IMR-90 (cell line): ENCODE results near the gene SETD6. TPM values are rescaled to one million over a fixed set of nuclear protein-coding genes. Genes with fewer than 3 reads are reported as not detected.

ENCODE experiments used
- ATAC-seq: fragments of 200-7000 bp; cut with Tn5 transposase; 2 replicates; pipeline ENCODE4 v1.9.1; 2020; ENCODE audit warnings: low read depth, mild to moderate bottlenecking, moderate library complexity
- BruUV-seq: library from RNA; stranded (reverse); fragments of 400-500 nt; replicated peaks from 2 replicates; lab custom pipeline; 2021; lab: Mats Ljungman, UMichigan
- CTCF ChIA-PET: fragments of 300-600 bp; formaldehyde crosslinking; extraction: SDS; loops from one replicate; lab custom pipeline; 2021; ENCODE audit warnings: antibody characterized with exemption; lab: Yijun Ruan, JAX
- POLR2A ChIA-PET: fragments of 300-600 bp; sonication (Branson Sonifier 250); formaldehyde crosslinking; loops from one replicate; lab custom pipeline; 2022; ENCODE audit warnings: antibody characterized with exemption; ENCODE audit not compliant: unreplicated experiment; lab: Charles Lee
- DNase-seq: peaks from one replicate; pipeline ENCODE4 v3.0.0; 2013
- H2AFZ ChIP-seq: replicated peaks from 2 replicates; pipeline ENCODE3; 2013; ENCODE audit warnings: low read length, mild to moderate bottlenecking; ENCODE audit not compliant: poor library complexity
- H2AK5ac ChIP-seq: 2 replicates; pipeline ENCODE4 v1.6.1; 2013; ENCODE audit warnings: low read depth, low read length, inconsistent platforms
- H2AK9ac ChIP-seq: replicated peaks from 2 replicates; pipeline ENCODE3; 2013; ENCODE audit warnings: mild to moderate bottlenecking, low read depth, low read length, moderate library complexity; ENCODE audit not compliant: poor library complexity
- H2BK120ac ChIP-seq: 2 replicates; pipeline ENCODE4 v1.6.1; 2013; ENCODE audit warnings: low read depth, low read length, inconsistent platforms
- H2BK15ac ChIP-seq: 3 replicates; pipeline ENCODE4 v1.6.1; 2013; ENCODE audit warnings: low read depth, low read length, inconsistent platforms
- H2BK20ac ChIP-seq: 2 replicates; pipeline ENCODE4 v1.6.1; 2013; ENCODE audit warnings: low read depth, mild to moderate bottlenecking, inconsistent platforms, low read length, moderate library complexity
- H2BK5ac ChIP-seq: 2 replicates; pipeline ENCODE4 v1.6.1; 2013; ENCODE audit warnings: mild to moderate bottlenecking, low read depth, low read length, inconsistent platforms; ENCODE audit not compliant: poor library complexity, severe bottlenecking
- H3K14ac ChIP-seq: replicated peaks from 2 replicates; pipeline ENCODE4 v1.6.1; 2013; ENCODE audit warnings: low read depth, low read length, inconsistent platforms
- H3K18ac ChIP-seq: 2 replicates; pipeline ENCODE4 v1.6.1; 2013; ENCODE audit warnings: low read depth, low read length, control low read depth
- H3K23ac ChIP-seq: 2 replicates; pipeline ENCODE4 v1.6.1; 2013; ENCODE audit warnings: low read depth, low read length, inconsistent platforms
- H3K27ac ChIP-seq: 2 replicates; pipeline ENCODE4 v1.5.1; 2013; ENCODE audit warnings: mild to moderate bottlenecking, control low read depth, low read length; ENCODE audit not compliant: insufficient read depth
- H3K27me3 ChIP-seq: 2 replicates; pipeline ENCODE4 v1.6.1; 2013; ENCODE audit warnings: low read length; ENCODE audit not compliant: control insufficient read depth, insufficient read depth
- H3K36me3 ChIP-seq: 2 replicates; pipeline ENCODE4 v1.6.1; 2013; ENCODE audit warnings: low read length, mixed read lengths; ENCODE audit not compliant: control insufficient read depth, insufficient read depth
- H3K4ac ChIP-seq: 2 replicates; pipeline ENCODE4 v1.6.1; 2013; ENCODE audit warnings: low read depth, low read length, inconsistent platforms
- H3K4me1 ChIP-seq: 2 replicates; pipeline ENCODE4 v1.6.1; 2013; ENCODE audit warnings: low read length, mixed read lengths; ENCODE audit not compliant: control insufficient read depth, insufficient read depth
- H3K4me2 ChIP-seq: 2 replicates; pipeline ENCODE4 v1.6.1; 2013; ENCODE audit warnings: low read depth, mild to moderate bottlenecking, control low read depth, low read length, moderate library complexity
- H3K4me3 ChIP-seq: 2 replicates; pipeline ENCODE4 v1.5.1; 2013; ENCODE audit warnings: low read depth, mild to moderate bottlenecking, control low read depth, low read length, moderate library complexity; ENCODE audit not compliant: insufficient read depth
- H3K56ac ChIP-seq: 2 replicates; pipeline ENCODE4 v1.6.1; 2013; ENCODE audit warnings: low read length, inconsistent platforms; ENCODE audit not compliant: insufficient read depth; ENCODE audit errors: extremely low read depth
- H3K79me1 ChIP-seq, 2 experiments: 2 replicates each; pipeline ENCODE4 v1.6.1; 2013; ENCODE audit warnings: low read length in 2 of 2, inconsistent platforms in 1 of 2, low read depth in 1 of 2
- H3K9ac ChIP-seq: 2 replicates; pipeline ENCODE4 v1.6.1; 2013; ENCODE audit warnings: low read depth, low read length, control low read depth
- H3K9me1 ChIP-seq: 2 replicates; pipeline ENCODE4 v1.6.1; 2013; ENCODE audit warnings: low read length, inconsistent platforms; ENCODE audit not compliant: insufficient read depth
- H3K9me3 ChIP-seq: 2 replicates; pipeline ENCODE4 v1.6.1; 2013; ENCODE audit warnings: low read length; ENCODE audit not compliant: control insufficient read depth, insufficient read depth
- H4K20me1 ChIP-seq: 2 replicates; pipeline ENCODE4 v1.6.1; 2013; ENCODE audit warnings: low read length, inconsistent platforms; ENCODE audit not compliant: insufficient read depth
- H4K5ac ChIP-seq: 2 replicates; pipeline ENCODE4 v1.6.1; 2013; ENCODE audit warnings: mild to moderate bottlenecking, low read depth, low read length, control low read depth
- H4K8ac ChIP-seq, 2 experiments: 2 replicates each; pipeline ENCODE4 v1.6.1; 2013; ENCODE audit warnings: low read depth in 2 of 2, low read length in 2 of 2, control low read depth in 1 of 2, inconsistent platforms in 1 of 2
- H4K91ac ChIP-seq: 2 replicates; pipeline ENCODE4 v1.6.1; 2013; ENCODE audit warnings: low read depth, low read length, inconsistent platforms; ENCODE audit not compliant: insufficient read depth
- CEBPB ChIP-seq: IDR thresholded peaks from 2 replicates; pipeline ENCODE4 v1.6.1; 2012; ENCODE audit warnings: low read depth, low read length, improper control_type of control experiment
- CHD1 ChIP-seq: IDR thresholded peaks from 2 replicates; pipeline ENCODE4 v1.6.1; 2012; ENCODE audit warnings: low read depth, low read length, improper control_type of control experiment
- CTCF ChIP-seq: conservative IDR thresholded peaks from 2 replicates; pipeline ENCODE4 v1.5.1; 2012; ENCODE audit warnings: mild to moderate bottlenecking, low read depth, low read length, improper control_type of control experiment
- MAFK ChIP-seq: IDR thresholded peaks from 2 replicates; pipeline ENCODE4 v1.6.1; 2012; ENCODE audit warnings: low read depth, low read length, improper control_type of control experiment
- MAZ ChIP-seq: IDR thresholded peaks from 2 replicates; pipeline ENCODE4 v1.6.1; 2012; ENCODE audit warnings: low read depth, mild to moderate bottlenecking, low read length, improper control_type of control experiment, moderate library complexity, borderline replicate concordance
- MXI1 ChIP-seq: IDR thresholded peaks from 2 replicates; pipeline ENCODE4 v1.6.1; 2012; ENCODE audit warnings: low read depth, mild to moderate bottlenecking, low read length, moderate library complexity, borderline replicate concordance
- SMC3 ChIP-seq: fragments of 150-350 bp; IDR thresholded peaks from 2 replicates; pipeline ENCODE4 v1.6.1; 2016; ENCODE audit warnings: low read depth, mild to moderate bottlenecking, antibody characterized with exemption, low read length, moderate library complexity
- WGBS, 2 experiments: methylation state at CpG; one replicate each; pipeline versions ENCODE4 v1.1.5 to v1.1.7; 2013; ENCODE audit warnings: missing lambda C conversion rate in 2 of 2; ENCODE audit not compliant: insufficient read length in 1 of 2; ENCODE audit errors: extremely low coverage in 2 of 2; 5-methylcytosine and 5-hydroxymethylcytosine counted together
- dilution Hi-C: fragments of 300-500 bp; cut with HindIII; formaldehyde crosslinking; loops from one replicate; pipeline ENCODE4 v1.14.3; 2018; ENCODE audit warnings: low sequenced_read_pairs; ENCODE audit not compliant: unreplicated experiment
- in situ Hi-C: fragments of 300-500 bp; cut with MboI; formaldehyde crosslinking; loops from 3 replicates; pipeline ENCODE4 v1.14.3; 2019; ENCODE audit warnings: low sequenced_read_pairs, inconsistent platforms, mixed read lengths
- intact Hi-C: fragments of 100-400 bp; cut with micrococcal nuclease; formaldehyde crosslinking; loops from 2 replicates; pipeline ENCODE4 v1.10.0; 2022
- polyA plus RNA-seq, 3 experiments: library from polyadenylated mRNA; depleted of rRNA; stranded (reverse); fragments of >200 nt; gene quantifications; 2 replicates each; pipeline ENCODE4 v1.2.3, GENCODE V29; 2012; ENCODE audit warnings: low replicate concordance in 1 of 3
- total RNA-seq: library from RNA; depleted of rRNA; stranded (reverse); fragments of >200 nt; gene quantifications from 2 replicates; pipeline ENCODE4 v1.2.3, GENCODE V29; 2012

Gene SETD6
- total and polyA plus RNA-seq, 2 of the 4 experiments (the other 2 are of a cell fraction) = 3.2 to 6.4 TPM

- TF ChIP-seq CEBPB (no peak), MXI1 (no peak), MAZ (no peak), MAFK (no peak), CHD1 (no peak), CTCF (no peak), SMC3 (no peak)
- Histone ChIP-seq H3K9me1 (no peaks in the 10 kb centered on the region), H3K79me1 (no peaks in the 10 kb centered on the region), H3K18ac (no peak overlapping the region), H3K36me3 (no peaks in the 10 kb centered on the region), H4K91ac (no peak overlapping the region), H4K20me1 (no peaks in the 10 kb centered on the region), H2BK20ac (no peak overlapping the region), H3K27ac (no peak overlapping the region), H3K27me3 (peaks cover 71% of the 10 kb centered on the region), H2AFZ (no peak overlapping the region), H2BK120ac (no peak overlapping the region), H2AK9ac (no peak overlapping the region), H2BK15ac (no peak overlapping the region), H3K4ac (no peak overlapping the region), H3K4me3 (no peak overlapping the region), H3K14ac (no peak overlapping the region), H2BK5ac (no peak overlapping the region), H4K5ac (no peak overlapping the region), H2AK5ac (no peak overlapping the region), H3K56ac (no peak overlapping the region), H4K8ac (no peak overlapping the region), H3K9ac (no peak overlapping the region), H3K9me3 (no peaks in the 10 kb centered on the region), H3K4me1 (no peaks in the 10 kb centered on the region), H3K23ac (no peak overlapping the region), H3K4me2 (no peak overlapping the region)
- ChIA-PET CTCF (interaction anchor here (1.0 kb wide), 1 partner anchor 126 kb away, joined by 3 read pairs; no protein-coding TSS in a partner anchor), POLR2A (no interaction called here)
- DNase-seq (no peak), ATAC-seq (no peak)
- no TSS peak for BruUV-seq
- in situ Hi-C loops = no loop called here
- intact Hi-C loops = no loop called here
- dilution Hi-C loops = no loop called here
- no CpG with 5 or more reads among the region's 13 CpGs for WGBS, 2 experiments
Measured at GRCh38 chr16:58465817-58466216, 49.5 kb upstream of the SETD6 start.
